NCI-H510A (cell line): ENCODE measurements around the gene CD82.
A peak's percentile ranks its signal among the peaks of the same experiment; 100 is the strongest.
"Not testable (repeated sequence)": the region's sequence is repeated elsewhere in the genome, so short reads cannot be mapped to it uniquely, and the experiment has no call there.

ENCODE experiments used
- DNase-seq: peaks from one replicate; lab custom pipeline; 2025; lab: John Stamatoyannopoulos, UW

CD82 gene

GRCh38 chr11:44535191-44535980 is 30.1 kb upstream of the CD82 start:
- DNase-seq = no peak

DNA sequence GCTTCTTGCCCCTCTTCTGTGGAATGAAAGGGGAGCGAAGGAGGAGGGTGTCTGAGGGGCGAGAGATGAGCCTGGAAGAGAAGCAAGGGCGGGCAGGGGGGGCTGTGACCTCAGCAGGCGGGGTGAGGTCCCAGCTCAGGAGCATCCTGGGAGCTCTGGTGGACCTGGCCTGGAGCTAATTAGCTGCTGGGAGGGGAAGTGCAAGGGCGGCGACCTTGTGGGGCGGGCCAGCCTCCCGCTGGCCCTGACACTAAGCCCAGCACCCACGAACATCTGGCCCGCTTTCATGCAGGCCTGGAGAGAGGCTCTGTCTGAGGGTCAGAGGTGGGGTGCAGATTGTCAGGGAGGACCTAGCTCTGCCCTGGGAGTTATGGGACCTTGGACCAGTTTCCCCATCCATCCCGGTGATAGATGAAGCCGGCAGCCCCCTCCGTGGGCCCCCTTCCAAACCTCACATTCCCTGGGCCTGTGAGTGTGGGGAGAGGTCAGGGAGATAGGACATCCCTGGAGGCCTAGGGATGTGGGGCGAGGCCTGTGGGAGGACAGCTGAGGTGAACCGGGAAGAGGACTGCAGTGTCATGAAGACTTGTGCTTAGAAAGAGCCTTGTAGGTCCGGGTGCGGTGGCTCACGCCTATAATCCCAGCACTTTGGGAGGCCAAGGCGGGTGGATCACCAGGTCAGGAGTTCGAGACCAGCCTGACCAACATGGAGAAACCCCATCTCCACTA is 28.5 kb upstream of the CD82 start:
- no peak for DNase-seq

DNA sequence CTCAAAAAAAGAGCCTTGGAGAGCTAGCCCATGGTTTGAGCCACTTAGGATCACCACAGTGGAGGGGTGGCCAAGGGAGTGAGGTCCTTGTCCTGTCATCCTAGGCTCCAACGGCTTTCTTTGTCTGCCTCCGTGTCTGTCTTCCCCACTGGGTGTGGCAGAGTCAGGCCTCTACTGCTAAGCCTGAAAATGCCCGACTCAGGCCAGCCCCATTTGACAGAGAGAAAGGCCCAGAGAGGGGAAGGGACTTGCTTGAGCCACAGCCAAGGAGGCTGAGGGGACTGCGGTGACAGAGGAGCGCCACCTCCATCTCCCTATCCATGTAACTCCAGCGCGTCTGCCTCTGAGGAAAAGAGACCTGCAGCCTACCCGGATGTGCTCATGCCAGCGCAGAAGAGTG is 27.8 kb upstream of the CD82 start:
- DNase-seq = no peak

DNA sequence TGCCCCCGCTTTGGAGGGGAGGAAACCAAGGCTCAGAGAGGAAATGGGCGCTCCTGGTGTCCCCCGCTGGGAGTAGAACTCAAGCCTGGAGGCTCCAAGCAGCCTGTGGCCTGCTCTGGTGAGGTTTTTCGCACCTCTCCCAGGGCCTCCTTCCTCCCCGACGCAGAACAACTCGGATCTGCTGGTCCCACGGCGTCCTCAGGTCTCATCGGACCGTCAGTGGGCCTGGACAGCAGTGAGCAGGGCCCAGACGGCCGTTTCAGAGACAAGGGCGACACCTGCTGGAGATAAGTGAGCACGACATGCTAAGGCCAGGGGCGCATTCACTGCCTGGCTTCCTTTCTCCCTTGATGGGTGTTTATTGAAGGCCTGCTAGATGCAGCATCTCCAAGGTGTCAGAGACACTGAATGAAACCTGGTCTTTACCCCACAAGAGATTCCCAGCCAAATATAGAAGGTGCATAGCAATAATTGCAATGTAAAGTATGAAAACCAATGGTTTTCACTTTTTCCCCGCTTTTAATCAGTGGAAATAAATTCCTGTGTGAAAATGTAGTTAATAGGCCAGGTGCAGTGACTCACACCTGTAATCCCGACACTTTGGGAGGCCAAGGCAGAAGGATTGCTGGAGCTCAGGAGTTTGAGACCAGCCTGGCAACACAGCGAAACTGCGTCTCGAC is 26.9 kb upstream of the CD82 start:
- DNase-seq = no peak

GRCh38 chr11:44539971-44540370 is 25.5 kb upstream of the CD82 start:
- DNase-seq = peak; percentile 71

DNA sequence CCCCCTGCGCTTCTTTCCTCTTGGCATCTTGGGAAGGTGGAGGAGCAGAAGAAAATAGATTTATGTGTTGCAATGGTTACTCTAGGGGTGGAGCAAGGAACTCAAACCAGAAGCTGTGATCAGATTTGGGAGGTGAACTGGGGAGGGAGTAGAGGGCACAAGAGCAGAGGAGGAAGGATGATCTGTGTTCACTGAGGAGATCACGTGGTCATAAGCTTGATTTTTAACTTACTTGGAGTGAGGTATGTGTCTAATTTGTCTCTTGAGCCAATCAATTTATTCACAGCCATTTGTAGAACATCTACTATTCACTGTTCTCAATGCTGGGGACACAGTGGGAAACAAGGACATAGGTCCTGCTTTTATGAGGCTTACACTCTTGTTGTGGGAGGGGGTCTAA is 24.8 kb upstream of the CD82 start:
- DNase-seq = no peak

DNA sequence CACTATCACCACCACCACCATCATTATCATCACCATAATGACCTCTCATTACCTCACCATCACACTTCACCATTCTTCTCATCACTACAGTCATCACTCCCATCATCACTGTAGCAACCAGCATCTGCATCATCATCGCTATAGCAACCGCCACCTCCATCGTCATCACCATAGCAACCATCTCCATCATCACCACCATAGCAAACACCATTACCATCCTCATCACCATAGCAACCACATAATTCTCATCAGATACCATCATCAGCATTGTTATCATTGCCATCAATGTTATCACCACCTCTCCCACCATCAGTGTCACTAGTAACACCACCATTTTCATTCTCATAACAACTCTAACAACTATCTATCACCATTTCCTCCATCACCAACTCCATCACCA is 23.1 kb upstream of the CD82 start:
- no peak for DNase-seq

DNA sequence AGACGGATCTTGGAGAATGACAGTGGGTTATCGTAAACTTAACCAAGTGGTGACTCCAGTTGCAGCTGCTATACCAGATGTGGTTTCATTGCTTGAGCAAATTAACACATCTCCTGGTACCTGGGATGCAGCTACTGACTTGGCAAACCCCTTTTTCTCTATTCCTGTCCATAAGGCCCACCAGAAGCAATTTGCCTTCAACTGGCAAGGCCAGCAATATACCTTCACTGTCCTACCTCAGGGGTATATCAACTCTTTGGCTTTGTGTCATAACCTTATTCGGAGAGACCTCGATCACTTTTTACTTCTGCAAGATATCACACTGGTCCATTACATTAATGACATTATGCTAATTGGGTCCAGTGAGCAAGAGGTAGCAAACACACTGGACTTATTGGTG is 18.5 kb upstream of the CD82 start:
- DNase-seq = not testable (repeated sequence)

DNA sequence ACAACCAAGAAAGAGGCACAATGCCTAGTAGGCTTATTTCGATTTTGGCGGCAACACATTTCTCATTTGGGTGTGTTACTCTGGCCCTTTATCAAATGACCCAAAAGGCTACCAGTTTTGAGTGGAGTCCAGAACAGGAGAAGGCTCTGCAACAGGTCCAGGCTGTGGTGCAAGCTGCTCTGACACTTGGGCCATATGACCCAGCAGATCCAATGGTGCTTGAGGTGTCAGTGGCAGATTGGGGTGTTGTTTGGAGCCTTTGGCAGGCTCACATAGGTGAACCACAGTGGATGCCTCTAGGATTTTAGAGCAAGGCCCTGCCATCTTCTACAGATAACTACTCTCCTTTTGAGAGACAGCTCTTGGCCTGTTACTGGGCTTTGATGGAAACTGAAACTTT is 17.9 kb upstream of the CD82 start:
- not testable (repeated sequence) for DNase-seq

DNA sequence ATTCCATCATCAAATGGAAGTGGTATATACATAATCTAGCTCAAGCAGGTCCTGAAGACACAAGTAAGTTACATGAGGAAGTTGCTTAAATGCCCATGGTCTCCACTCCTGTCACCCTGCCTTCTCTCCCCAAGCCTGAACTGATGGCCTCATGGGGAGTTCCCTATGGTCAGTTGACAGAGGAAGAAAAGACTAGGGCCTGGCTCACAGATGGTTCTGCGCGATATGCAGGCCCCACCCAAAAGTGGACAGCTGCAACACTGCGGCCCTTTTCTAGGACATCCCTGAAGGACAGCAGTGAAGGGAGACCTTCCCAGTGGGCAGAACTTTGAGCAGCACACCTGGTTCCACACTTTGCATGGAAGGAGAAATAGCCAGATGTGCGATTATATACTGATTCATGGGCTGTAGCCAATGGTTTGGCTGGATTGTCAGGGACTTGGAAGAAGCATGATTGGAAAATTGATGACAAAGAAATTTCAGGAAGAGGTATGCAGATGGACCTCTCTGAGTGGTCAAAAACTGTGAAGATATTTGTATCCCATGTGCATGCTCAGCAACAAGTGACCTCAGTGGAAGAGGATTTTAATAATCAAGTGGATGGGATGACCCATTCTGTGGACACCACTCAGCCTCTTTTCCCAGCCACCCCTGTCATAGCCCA is 17.3 kb upstream of the CD82 start:
- DNase-seq = no peak

DNA sequence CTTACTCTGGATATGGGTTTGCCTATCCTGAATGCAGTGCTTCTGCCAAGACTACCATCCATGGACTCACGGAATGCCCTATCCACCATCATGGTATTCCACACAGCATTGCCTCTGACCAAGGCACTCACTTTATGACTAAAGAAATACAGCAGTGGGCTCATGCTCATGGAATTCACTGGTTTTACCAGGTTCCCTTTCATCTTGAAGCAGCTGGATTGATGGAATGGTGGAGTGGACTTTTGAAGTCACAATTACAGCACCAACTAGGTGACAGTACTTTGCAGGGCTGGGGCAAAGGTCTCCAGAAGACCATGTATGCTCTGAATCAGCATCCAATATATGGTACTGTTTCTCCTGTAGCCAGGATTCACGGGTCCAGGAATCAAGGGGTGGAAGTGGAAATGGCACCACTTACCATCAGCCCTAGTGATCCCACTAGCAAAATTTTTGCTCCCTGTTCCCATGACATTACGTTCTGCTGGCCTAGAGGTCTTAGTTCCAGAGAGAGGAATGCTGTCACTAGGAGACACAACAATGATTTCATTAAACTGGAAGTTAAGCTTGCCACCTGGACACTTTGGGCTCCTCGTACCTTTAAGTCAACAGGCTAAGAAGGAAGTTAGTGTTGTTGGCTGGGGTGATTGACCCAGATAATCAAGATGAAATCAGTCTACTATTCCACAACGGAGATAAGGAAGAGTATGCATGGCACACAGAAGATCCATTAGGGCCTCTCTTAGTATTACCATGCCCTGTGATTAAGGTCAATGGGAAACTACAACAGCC is 16.3 kb upstream of the CD82 start:
- DNase-seq = not testable (repeated sequence)

DNA sequence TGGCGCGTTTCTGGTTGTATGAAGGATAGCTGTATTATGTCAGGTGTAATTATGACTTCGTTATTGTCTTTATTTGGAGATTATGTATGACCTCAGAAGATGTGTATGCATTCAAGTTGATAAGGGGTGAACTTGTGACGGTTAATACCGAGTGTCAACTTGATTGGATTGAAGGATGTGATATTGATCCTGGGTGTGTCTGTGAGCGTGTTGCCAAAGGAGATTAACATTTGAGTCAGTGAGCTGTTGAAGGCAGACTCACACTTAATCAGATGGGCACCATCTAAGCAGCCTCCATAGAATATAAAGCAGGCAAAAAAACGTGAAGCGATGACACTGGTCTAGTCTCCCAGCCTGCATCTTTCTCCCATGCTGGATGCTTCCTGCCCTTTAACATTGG is 15.3 kb upstream of the CD82 start:
- no peak for DNase-seq

GRCh38 chr11:44551456-44552139 is 13.9 kb upstream of the CD82 start:
- no peak for DNase-seq

DNA sequence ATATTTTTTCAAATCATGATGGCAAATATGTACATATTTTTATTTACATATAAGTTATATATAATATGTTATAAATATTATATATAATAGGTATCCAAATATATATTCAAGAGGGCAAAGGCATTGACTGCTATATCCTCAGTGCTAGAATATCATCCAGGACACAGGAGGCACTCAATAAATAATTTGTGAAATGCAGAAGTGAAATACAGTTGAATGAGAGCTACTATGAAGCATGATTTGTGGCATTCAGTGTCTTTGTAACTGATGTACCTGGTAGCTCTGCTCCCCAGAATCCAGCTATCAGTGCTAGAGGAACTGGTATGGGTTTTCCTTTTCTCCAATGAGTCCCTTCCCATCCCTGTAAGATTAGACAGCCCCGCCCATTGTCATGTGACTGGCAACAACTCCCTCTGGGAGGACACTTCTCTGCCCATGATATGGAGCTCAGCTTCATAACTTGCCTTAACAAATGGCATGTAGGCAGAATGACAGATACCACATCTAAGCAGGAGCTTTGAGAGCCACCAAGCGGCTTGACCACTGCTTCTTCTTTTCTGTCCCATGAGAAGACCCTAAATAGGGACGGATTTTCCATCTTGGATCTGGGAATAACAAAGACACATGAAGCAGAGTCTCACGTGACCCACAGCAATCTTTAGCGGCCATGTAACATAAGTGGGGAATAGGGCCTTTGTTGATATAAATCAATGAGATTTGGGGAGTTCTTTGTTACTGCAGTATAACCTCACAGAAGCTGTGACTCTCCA is 10.2 kb upstream of the CD82 start:
- DNase-seq = no peak

GRCh38 chr11:44556735-44557409 is 8.6 kb upstream of the CD82 start:
- no peak for DNase-seq

- DNase-seq = no peak
Measured at GRCh38 chr11:44557464-44557863, 8.0 kb upstream of the CD82 start.

GRCh38 chr11:44559207-44559939 is 6.1 kb upstream of the CD82 start:
- DNase-seq = no peak

GRCh38 chr11:44559940-44560300 is 5.5 kb upstream of the CD82 start:
- DNase-seq = not testable (repeated sequence)

DNA sequence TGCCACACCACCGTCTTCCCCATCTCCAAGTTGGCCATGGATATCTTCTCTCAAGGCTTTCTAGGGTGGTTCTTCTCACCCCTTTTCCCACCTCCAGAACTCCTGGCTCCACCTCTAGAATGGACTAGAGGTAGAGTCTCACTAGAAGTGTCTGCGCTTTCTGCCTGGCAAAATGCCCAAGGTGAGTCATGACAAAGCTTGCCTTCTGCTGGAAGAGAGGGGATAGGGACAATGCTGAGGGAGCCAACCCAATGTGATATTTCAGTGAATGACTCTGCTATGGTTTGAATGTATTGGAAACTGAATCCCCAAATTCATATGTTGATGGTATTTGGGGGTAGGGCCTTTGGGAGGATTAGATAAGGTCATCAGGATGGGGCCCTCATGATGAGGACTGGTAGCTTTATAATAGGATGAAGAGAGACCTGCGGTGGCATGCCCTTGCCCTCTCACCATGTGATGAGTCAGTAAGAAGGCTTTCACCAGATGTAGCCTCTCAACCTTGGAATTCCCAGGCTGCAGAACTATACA is 4.1 kb upstream of the CD82 start:
- DNase-seq = no peak
